Measurements from ENCODE around the gene DENND4A.

DENND4A gene

GRCh38 chr15:65655457-65655856 is 136.6 kb downstream of the DENND4A start:
- TF ChIP-seq, protein P1, sequence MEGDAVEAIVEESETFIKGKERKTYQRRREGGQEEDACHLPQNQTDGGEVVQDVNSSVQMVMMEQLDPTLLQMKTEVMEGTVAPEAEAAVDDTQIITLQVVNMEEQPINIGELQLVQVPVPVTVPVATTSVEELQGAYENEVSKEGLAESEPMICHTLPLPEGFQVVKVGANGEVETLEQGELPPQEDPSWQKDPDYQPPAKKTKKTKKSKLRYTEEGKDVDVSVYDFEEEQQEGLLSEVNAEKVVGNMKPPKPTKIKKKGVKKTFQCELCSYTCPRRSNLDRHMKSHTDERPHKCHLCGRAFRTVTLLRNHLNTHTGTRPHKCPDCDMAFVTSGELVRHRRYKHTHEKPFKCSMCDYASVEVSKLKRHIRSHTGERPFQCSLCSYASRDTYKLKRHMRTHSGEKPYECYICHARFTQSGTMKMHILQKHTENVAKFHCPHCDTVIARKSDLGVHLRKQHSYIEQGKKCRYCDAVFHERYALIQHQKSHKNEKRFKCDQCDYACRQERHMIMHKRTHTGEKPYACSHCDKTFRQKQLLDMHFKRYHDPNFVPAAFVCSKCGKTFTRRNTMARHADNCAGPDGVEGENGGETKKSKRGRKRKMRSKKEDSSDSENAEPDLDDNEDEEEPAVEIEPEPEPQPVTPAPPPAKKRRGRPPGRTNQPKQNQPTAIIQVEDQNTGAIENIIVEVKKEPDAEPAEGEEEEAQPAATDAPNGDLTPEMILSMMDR (IDR thresholded peaks at IDR 0.05) = no peak
- Histone ChIP-seq H3K36me3 (peaks cover 0 to 58% (median 16%) of the 10 kb centered on the region in 3 donors), H3K4me3 (no peak overlapping the region), H3K27me3 (no peaks in the 10 kb centered on the region), H3K27ac (no peak overlapping the region), H3K9me3 (no peaks in the 10 kb centered on the region), H3K4me1 (no peaks in the 10 kb centered on the region)
- intact Hi-C loops (cut with DNase I; ENCODE audit: low total_unique reads) = no loop called here
- DNase-seq = no peak

GRCh38 chr15:65655026-65655425 is 137.1 kb downstream of the DENND4A start:
- Histone ChIP-seq H3K27ac (no peak overlapping the region), H3K9me3 (no peaks in the 10 kb centered on the region), H3K4me1 (no peaks in the 10 kb centered on the region), H3K36me3 (peaks cover 0 to 54% (median 16%) of the 10 kb centered on the region in 3 donors), H3K27me3 (no peaks in the 10 kb centered on the region), H3K4me3 (no peak overlapping the region)
- no peak for DNase-seq
- intact Hi-C loops (cut with DNase I; ENCODE audit: low total_unique reads) = no loop called here
- TF ChIP-seq, protein P1 (IDR thresholded peaks at IDR 0.05) = no peak

DNA sequence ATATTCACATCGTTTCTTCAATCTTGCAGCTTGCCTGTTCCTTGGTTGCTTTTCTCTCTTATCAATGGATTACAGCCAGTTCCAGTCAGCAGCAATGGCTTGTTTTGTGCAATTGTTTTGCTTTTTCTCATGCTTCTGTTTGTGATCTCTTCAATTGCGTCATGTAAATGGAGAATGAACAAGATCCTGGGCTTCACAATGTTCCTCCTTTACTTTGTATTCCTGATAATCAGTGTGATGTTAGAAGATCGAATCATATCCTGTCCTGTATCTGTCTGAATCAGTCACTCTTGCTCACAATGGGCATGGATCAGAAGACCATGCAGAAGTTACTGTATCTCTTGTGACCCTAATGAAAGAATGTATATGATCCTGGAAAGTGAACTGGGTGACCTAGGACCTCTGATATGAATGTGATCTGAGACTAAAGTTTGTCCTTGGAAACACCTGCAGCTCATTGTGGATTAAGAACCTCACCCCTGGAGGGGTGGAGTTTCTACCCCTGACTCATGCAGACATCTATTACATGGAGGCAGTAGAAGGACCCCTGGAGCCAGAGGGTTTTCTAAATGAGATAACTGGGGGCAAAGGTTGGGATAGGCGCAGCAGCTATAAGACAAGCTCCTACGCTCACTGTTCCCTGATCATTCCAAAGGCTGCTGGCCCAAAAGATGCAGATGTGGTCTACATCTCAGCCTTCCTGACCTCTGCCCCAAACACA is 138.1 kb downstream of the DENND4A start:
- Histone ChIP-seq H3K4me1 (no peaks in the 10 kb centered on the region), H3K27me3 (no peaks in the 10 kb centered on the region), H3K27ac (no peak overlapping the region), H3K36me3 (peaks cover 0 to 47% (median 16%) of the 10 kb centered on the region in 3 donors), H3K4me3 (no peak overlapping the region), H3K9me3 (no peaks in the 10 kb centered on the region)
- DNase-seq = no peak
- TF ChIP-seq, protein P1 (IDR thresholded peaks at IDR 0.05) = no peak
- intact Hi-C loops (cut with DNase I; ENCODE audit: low total_unique reads) = no loop called here

DNA sequence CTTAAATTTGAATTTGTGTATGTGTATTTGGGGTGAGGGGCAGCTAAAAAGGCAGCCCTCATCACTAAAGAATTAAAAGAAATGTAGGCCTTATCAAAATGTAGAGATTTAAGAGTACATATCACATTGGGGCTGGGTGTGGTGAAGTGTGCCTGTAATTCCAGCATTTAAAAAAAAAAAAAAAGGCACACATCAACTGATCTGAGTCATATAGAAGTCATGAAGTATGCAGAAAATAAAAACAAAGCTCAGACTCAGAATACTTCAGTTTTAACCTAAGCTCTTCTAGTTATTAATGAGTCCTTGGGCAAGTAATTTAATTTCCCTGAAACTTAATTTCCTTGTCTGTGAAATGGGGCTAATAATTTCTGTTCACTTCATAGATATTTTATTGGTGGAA is 138.8 kb downstream of the DENND4A start:
- no peak for DNase-seq
- Histone ChIP-seq H3K27ac (no peak overlapping the region), H3K4me3 (no peak overlapping the region), H3K9me3 (no peaks in the 10 kb centered on the region), H3K4me1 (no peaks in the 10 kb centered on the region), H3K27me3 (no peaks in the 10 kb centered on the region), H3K36me3 (peaks cover 0 to 47% (median 16%) of the 10 kb centered on the region in 3 donors)
- TF ChIP-seq, protein P1 (IDR thresholded peaks at IDR 0.05) = no peak
- intact Hi-C loops (cut with DNase I; ENCODE audit: low total_unique reads) = no loop called here

GRCh38 chr15:65651831-65652749 is 140.0 kb downstream of the DENND4A start:
- Histone ChIP-seq H3K4me3 (no peak overlapping the region), H3K9me3 (no peaks in the 10 kb centered on the region), H3K36me3 (peaks cover 0 to 34% (median 16%) of the 10 kb centered on the region in 3 donors), H3K27ac (no peak overlapping the region), H3K4me1 (no peaks in the 10 kb centered on the region), H3K27me3 (no peaks in the 10 kb centered on the region)
- intact Hi-C loops (cut with DNase I; ENCODE audit: low total_unique reads) = no loop called here
- TF ChIP-seq, protein P1 (IDR thresholded peaks at IDR 0.05) = no peak
- DNase-seq = no peak
